SU-DHL-6 (cell line): ENCODE results near the gene ALG2.

Experiments
- H2AFZ ChIP-seq: fragments of 200-600 bp; sonication (generic); 2 replicates; pipeline ENCODE4 v1.6.1; 2014; ENCODE audit warnings: low read depth, mild to moderate bottlenecking, moderate library complexity, mixed read lengths, antibody characterized with exemption, low read length; ENCODE audit not compliant: severe bottlenecking
- H3F3A ChIP-seq: fragments of 200-600 bp; shearing (Covaris generic); 2 replicates; pipeline ENCODE4 v1.6.0; 2016; ENCODE audit warnings: antibody characterized with exemption, mild to moderate bottlenecking; ENCODE audit not compliant: insufficient read depth
- H3K27ac ChIP-seq: fragments of 200-600 bp; sonication (generic); 2 replicates; pipeline ENCODE4 v1.5.1; 2016; ENCODE audit warnings: low read depth, mild to moderate bottlenecking, low read length, moderate library complexity, mixed read lengths
- H3K27me3 ChIP-seq: fragments of 200-600 bp; sonication (generic), shearing (Covaris generic); 2 replicates; pipeline ENCODE4 v1.6.0; 2014; ENCODE audit warnings: mild to moderate bottlenecking, low read length
- H3K36me3 ChIP-seq: fragments of 200-600 bp; sonication (generic); 2 replicates; pipeline ENCODE4 v1.6.1; 2014; ENCODE audit warnings: mild to moderate bottlenecking, low read length, mixed read lengths
- H3K4me2 ChIP-seq: fragments of 300-600, 200-600 bp; shearing (Covaris generic), sonication (generic); 2 replicates; pipeline ENCODE4 v1.6.0; 2014; ENCODE audit warnings: low read length, low read depth, mild to moderate bottlenecking; ENCODE audit not compliant: poor library complexity, severe bottlenecking
- H3K4me3 ChIP-seq: fragments of 200-600 bp; sonication (generic); 2 replicates; pipeline ENCODE4 v1.5.1; 2014; ENCODE audit warnings: antibody characterized with exemption, low read length, mild to moderate bottlenecking, mixed read lengths; ENCODE audit not compliant: insufficient read depth, poor library complexity, severe bottlenecking
- H3K79me2 ChIP-seq: fragments of 200-600 bp; sonication (generic); 2 replicates; pipeline ENCODE4 v1.6.1; 2014; ENCODE audit warnings: mild to moderate bottlenecking, low read length, moderate library complexity; ENCODE audit not compliant: insufficient read depth
- H3K9ac ChIP-seq: fragments of 200-600 bp; sonication (generic); 2 replicates; pipeline ENCODE4 v1.7.0; 2014; ENCODE audit warnings: mild to moderate bottlenecking, low read length
- H3K9me2 ChIP-seq: fragments of 200-600 bp; sonication (generic); replicated peaks from 2 replicates; pipeline ENCODE4 v1.6.1; 2014; ENCODE audit warnings: low read length; ENCODE audit not compliant: insufficient read depth
- H3K9me3 ChIP-seq: fragments of 200-600 bp; sonication (generic); 2 replicates; pipeline ENCODE4 v1.6.1; 2014; ENCODE audit warnings: low read length, mixed read lengths; ENCODE audit not compliant: insufficient read depth
- H4K20me1 ChIP-seq: fragments of 200-600 bp; sonication (generic); 2 replicates; pipeline ENCODE4 v1.6.1; 2014; ENCODE audit warnings: low read depth, mild to moderate bottlenecking, antibody characterized with exemption, low read length, moderate library complexity, mixed read lengths
- EZH2phosphoT487 ChIP-seq: fragments of 200-600 bp; sonication (generic), shearing (Covaris generic); conservative IDR thresholded peaks from 2 replicates; pipeline ENCODE4 v1.6.1; 2018; ENCODE audit warnings: mild to moderate bottlenecking, antibody characterized with exemption, low read length, moderate library complexity, mixed read lengths
- TF ChIP-seq, protein P1 (sequence below): fragments of 200-600 bp; sonication (generic); IDR thresholded peaks from one replicate; pipeline ENCODE4 v1.5.1; 2017; ENCODE audit warnings: antibody characterized with exemption, mild to moderate bottlenecking, low read length, moderate library complexity; ENCODE audit not compliant: insufficient read depth, poor library complexity, severe bottlenecking

The ALG2 gene

GRCh38 chr9:99221621-99222415 lies at the start of gene ALG2, which contains the start of gene SEC61B:
ALG2 (minus strand) TSS chr9:99221942; CDS start chr9:99221894, 48 bp downstream.
SEC61B (plus strand) TSS chr9:99222282; CDS start chr9:99222364, 82 bp downstream.
- Histone ChIP-seq H3K4me3 (peak within 1 kb of the TSS; percentile 96), H3K9me2 (no peaks in the 10 kb centered on the region), H3K27me3 (no peaks in the 10 kb centered on the region), H3K36me3 (peaks cover 46% of the 10 kb centered on the region), H4K20me1 (peaks cover 21% of the 10 kb centered on the region), H3K9ac (peak within 1 kb of the TSS; percentile 90), H2AFZ (peak within 1 kb of the TSS; percentile 32), H3F3A (peaks cover 19% of the 10 kb centered on the region; the same call in 1 of the 2 replicates), H3K79me2 (peaks cover 99% of the 10 kb centered on the region), H3K9me3 (no peaks in the 10 kb centered on the region), H3K4me2 (peak within 1 kb of the TSS; percentile 90), H3K27ac (peak within 1 kb of the TSS; percentile 85)
- TF ChIP-seq EZH2phosphoT487: no peak
- TF ChIP-seq, protein P1, sequence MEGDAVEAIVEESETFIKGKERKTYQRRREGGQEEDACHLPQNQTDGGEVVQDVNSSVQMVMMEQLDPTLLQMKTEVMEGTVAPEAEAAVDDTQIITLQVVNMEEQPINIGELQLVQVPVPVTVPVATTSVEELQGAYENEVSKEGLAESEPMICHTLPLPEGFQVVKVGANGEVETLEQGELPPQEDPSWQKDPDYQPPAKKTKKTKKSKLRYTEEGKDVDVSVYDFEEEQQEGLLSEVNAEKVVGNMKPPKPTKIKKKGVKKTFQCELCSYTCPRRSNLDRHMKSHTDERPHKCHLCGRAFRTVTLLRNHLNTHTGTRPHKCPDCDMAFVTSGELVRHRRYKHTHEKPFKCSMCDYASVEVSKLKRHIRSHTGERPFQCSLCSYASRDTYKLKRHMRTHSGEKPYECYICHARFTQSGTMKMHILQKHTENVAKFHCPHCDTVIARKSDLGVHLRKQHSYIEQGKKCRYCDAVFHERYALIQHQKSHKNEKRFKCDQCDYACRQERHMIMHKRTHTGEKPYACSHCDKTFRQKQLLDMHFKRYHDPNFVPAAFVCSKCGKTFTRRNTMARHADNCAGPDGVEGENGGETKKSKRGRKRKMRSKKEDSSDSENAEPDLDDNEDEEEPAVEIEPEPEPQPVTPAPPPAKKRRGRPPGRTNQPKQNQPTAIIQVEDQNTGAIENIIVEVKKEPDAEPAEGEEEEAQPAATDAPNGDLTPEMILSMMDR: no peak

- Histone ChIP-seq H4K20me1 (no peaks in the 10 kb centered on the region), H2AFZ (no peak overlapping the region), H3K9me3 (no peaks in the 10 kb centered on the region), H3K36me3 (no peaks in the 10 kb centered on the region), H3K79me2 (no peaks in the 10 kb centered on the region), H3K4me2 (no peak overlapping the region), H3K9me2 (no peaks in the 10 kb centered on the region), H3K4me3 (no peak overlapping the region), H3K27ac (no peak overlapping the region), H3K27me3 (no peaks in the 10 kb centered on the region), H3F3A (no peaks in the 10 kb centered on the region), H3K9ac (no peak overlapping the region)
- no peak for TF ChIP-seq EZH2phosphoT487
- TF ChIP-seq, protein P1: no peak
Measured at GRCh38 chr9:99270491-99270890, 48.7 kb upstream of the ALG2 start.

DNA sequence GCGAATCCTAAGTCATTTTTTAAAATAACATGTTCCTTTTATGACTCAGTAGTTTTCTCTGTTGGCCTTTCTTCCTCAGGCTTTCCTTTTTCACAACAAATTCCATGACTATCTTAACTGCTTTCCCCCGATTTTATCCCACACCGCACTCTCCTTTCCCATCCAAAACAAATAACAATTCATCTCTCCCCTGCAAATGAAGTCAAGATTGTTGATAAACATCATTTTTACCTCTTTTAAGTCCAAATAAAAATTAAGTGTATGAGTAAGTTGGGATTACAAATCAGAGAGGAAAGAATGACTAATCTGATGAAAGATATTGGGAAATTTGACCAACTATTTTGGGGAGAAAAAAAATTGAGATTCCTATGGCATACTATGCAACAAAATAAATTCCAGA lies 47.7 kb upstream of the ALG2 start:
- no peak overlapping the region for H3K27ac ChIP-seq
- H4K20me1 ChIP-seq: no peaks in the 10 kb centered on the region
- H3K4me3 ChIP-seq: no peak overlapping the region
- TF ChIP-seq, protein P1: no peak
- no peak for TF ChIP-seq EZH2phosphoT487
- 0 out of 2 replicates have a peak, but pooled peaks cover 4% of the 10 kb centered on the region for H3F3A ChIP-seq
- H3K4me2 ChIP-seq: no peak overlapping the region
- no peaks in the 10 kb centered on the region for H3K36me3 ChIP-seq
- no peak overlapping the region for H3K9ac ChIP-seq
- H3K27me3 ChIP-seq: no peaks in the 10 kb centered on the region
- no peak overlapping the region for H2AFZ ChIP-seq
- no peaks in the 10 kb centered on the region for H3K9me2 ChIP-seq
- no peaks in the 10 kb centered on the region for H3K79me2 ChIP-seq
- no peaks in the 10 kb centered on the region for H3K9me3 ChIP-seq
